GM19035 (cell line): ENCODE measurements around the gene ZBTB20.

ENCODE experiments used
- ATAC-seq: cut with Tn5 transposase; IDR thresholded peaks from one replicate; pipeline ENCODE4 v1.9.1; 2021; ENCODE audit not compliant: unreplicated experiment

ZBTB20 gene

DNA sequence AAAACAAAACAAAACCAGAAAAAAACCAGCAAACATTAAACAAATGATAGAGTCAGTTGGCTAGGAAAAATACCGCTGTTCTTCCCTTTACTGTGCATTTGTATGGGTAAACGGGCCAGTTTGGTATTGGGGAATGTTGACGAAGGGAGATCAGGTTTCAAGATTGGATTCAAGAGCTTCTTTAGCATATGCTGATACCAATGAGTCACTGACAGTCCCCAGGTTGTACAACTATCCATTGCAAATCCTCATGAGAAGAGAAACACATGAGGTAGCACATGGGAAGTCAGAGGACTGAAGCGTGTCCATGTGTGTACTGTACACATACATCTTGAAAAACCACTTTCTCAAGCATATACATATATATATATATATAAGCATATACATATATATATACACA, 827.6 kb downstream of the ZBTB20 start:
- ATAC-seq, result no peak

DNA sequence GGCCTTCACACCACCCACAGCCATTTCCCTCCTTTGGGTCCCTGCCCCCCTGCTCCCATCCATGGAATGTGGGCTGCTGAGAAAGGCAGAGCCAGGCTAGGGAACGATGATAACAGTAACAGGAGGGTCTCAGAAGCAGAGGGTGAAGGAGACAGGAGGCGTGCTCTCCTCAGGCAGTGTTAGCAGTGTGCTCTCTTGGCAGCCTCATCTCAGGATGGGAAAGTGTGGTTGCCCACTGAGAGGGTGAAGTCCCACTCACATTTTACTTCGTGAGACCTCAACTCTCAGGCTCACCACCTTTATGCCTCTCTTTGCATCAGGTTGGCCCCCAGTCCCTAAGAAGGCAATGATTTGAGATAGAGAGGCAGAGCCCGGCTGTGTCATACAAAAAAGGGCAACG, 828.8 kb downstream of the ZBTB20 start:
- no peak for ATAC-seq

DNA sequence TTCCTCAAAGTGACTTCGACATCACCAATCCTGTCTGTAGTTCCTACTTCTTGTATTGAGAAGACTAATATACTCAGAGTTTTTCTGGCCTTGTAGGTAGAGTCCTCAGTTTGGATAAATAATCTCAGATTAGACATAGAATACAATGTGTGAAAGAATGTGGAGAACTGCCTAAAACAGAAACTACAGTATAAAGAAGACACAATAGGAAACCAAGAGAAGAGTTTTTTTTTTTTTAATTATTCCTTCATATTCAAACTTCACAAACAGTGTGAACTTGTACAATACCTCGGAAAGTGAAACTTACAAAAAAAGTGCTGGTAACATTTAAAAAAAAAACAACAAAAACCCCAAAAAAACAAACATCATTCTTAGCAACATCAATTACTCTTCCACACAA, 832.8 kb downstream of the ZBTB20 start:
- no peak for ATAC-seq

DNA sequence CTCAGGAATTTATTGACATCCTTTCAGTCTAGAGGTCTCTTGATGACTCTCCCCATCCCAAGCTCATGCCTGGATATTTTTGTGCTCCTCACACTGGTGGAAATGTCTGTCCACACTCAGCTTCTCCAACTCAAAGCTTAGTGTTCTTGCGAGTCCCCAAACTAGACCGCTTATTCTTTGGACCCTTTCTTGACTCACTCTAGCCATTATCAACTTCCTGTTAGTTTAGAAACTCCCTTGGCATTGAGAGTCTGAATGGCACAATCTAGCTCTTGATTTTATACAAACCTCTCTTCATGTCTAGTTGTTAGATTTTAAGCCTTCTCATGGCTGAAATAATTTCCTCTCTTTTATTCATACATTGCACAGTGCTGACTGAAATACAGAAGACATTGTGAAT, 833.7 kb downstream of the ZBTB20 start:
- ATAC-seq, result no peak

DNA sequence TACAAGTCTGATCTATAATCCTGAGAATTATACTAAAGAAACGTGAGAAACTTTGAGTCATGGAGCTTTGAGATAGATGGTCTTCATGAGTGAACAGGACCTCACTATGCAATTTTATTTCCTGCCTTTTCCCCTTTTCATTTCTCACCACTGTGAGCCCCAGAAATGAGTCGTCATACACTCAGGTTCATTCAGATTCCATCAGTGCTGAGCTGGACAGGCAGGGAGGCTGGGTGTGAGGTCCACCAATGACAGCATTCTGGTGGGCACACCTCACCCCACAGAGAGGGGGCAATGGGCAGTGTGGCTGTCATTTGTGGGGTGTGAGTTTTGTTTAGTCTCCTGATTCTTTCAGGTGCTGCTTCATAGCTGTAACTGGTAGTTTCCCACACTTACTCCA, 836.4 kb downstream of the ZBTB20 start:
- ATAC-seq, result no peak

DNA sequence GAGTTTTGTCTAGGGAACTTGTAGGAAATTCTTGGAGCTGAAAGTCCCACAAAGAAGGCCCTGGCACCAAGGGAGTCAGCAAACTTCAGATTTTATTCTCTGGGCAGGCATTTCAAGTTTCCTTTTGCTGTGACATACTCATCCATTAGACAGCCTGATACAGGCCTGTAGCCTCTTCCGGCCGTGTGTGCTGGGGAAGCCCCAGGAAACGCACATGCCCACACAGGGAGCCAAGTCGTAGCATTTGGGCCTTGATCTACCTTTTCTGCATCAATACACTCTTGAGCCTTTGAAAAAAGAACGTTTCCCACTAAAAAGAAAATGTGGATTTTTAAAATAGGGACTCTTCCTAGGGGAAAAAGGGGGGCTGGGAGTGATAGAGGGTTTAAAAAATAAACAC, 838.3 kb downstream of the ZBTB20 start:
- ATAC-seq, result peak; percentile 87

DNA sequence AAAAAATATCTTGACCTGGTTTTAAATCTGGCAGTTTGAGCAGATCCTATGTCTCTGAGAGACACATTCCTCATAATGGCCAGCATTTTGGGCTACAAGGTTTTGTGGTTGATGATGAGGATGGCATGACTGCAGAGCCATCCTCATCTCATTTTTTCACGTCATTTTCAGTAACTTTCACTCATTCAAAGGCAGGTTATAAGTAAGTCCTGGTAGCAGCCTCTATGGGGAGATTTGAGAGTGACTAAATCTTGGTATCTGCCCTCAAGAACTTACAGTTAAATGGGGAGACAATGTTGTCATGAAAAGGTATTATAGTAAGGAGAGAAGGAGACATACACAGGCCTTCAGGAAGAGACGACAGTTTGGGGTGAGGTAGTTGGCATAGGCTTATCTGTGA, 838.7 kb downstream of the ZBTB20 start:
- ATAC-seq, result peak; percentile 16

DNA sequence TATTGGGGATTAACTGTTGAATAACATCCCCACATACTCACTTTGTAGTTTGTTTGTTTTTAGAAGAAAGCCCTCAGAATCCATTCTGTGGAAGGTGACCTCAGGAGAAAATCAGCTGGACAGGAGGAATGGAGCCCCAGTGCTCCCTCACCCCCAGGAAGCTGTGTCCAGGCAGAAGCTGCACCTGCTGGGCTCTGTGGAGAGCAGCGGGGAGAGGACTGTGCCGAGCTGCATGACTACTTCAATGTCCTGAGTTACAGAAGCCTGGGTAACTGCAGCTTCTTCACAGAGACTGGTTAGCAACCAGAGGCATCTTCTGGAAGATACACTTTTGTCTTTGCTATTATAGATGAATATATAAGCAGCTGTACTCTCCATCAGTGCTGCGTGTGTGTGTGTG, 839.3 kb downstream of the ZBTB20 start:
- no peak for ATAC-seq

DNA sequence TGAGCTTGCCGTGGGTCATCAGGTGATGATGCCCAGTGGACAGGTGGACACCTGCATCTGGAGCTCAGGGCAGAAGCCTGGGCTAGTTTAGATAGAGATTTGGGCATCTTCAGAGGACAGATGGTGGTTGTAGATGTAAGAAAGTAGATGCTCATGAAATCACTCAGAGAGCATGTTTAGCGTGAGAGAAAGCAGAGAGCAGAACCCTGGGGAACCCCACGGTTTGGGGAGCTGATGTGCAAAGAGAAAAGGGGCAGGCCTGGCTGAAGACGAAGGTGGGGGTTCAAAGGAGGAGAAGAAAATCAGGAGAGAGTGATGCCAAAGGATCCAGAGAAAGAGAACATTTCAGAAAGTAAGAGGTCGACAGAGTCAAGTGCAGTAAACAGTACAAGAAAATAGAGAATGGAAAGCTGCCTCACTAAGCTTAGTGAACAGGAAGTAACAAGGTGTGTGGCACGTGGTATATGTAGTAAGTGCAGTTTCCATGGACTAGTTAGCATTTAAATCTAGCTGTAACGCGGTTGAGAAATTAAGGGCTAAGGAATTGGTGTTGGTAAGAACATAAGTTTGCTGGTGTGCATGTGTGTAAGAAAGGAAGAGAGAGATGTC, 839.8 kb downstream of the ZBTB20 start:
- peak; percentile 45 for ATAC-seq

DNA sequence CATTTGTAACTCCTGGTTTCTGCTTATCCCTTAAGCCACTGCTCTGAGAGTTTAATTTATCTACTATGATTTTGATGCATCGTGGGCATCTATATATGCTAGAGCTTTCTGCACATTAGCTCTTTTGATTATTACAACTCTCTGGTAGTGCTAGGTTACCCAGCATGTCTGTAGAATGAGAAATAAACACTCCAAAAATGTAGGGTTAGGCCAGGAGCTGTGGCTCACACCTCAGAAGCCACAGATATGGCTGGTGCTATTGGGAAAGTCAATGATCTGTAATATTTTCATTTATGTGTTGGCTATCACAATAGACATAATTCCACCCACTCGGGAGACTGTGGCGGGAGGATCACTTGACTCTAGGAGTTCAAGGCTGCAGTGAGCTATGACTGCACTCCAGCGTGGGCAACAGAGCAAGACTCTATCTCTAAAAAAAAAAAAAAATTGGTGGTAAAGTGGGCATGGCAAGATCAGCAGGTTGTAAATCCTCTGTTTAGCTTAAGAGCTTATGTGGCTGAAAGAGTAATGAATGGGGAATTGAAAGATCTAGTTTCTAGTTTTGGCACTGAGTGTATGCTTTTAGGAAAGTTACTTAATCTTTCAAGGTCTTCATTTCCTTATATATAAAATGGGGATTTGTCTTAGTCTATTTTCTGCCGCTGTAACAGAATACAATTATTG, 847.0 kb downstream of the ZBTB20 start:
- no peak for ATAC-seq

DNA sequence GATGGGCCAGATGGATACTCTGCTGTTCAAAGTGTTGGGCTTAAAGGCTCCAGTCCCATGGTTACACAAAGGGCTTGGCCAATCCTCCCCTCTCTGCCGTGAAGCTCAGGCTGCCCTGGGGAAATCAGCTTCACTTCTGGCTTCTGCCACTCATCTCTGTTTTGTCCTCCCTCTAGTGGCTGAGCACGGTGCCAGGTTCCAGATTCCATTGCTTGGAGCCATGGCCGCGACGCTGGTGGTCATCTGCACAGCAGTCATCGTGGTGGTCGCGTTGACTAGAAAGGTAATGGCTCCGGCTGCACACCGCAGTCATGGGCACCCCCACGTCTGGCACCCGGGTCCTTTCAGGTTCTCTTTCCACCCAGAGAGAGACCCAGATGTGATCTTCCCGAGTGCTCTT, 847.7 kb downstream of the ZBTB20 start:
- peak; percentile 48 for ATAC-seq

DNA sequence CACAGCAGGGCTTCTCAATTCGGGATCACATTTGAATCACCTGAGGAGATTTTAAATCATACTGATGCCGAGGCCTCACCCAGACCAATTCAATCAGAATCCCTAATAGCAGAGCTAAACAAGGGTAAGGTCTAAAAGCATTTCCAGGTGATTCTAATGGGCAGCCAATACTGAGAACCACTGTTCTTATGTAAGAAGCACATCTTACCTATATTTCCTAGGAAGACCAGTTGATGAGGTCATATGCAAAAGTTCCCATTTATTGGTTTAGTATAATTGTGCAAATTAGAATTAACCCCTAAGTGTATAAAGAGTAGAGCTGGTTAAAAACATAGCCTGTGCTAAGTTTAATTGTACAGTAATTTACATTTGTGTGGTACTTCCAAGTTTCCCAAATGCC, 851.1 kb downstream of the ZBTB20 start:
- ATAC-seq, result no peak

DNA sequence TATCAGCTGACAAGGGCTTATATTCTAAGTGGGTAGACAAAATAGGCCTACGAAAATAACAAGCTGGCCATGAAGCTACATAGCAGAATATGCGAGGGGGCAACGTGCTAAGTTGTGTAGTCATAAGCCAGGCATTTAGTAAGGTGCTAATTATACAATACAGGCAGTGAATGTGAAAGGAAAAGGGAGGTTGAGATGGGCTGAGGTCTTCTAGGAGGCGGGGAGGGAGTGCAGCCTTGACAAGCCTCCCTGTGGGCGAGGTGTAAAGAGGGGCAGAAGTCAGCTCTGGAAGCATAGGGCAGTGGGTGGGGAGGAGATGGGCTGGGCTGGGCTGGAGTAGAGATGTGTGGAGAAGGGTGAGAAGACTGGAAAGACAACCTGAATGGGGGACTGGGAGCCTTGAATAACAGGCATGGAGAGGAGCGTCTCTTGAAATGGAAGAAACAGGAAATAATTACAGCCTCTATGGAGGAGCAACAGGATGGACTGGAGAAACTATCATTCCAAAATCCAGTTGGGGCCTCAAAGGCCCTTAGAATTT, 852.1 kb downstream of the ZBTB20 start:
- ATAC-seq, result no peak

DNA sequence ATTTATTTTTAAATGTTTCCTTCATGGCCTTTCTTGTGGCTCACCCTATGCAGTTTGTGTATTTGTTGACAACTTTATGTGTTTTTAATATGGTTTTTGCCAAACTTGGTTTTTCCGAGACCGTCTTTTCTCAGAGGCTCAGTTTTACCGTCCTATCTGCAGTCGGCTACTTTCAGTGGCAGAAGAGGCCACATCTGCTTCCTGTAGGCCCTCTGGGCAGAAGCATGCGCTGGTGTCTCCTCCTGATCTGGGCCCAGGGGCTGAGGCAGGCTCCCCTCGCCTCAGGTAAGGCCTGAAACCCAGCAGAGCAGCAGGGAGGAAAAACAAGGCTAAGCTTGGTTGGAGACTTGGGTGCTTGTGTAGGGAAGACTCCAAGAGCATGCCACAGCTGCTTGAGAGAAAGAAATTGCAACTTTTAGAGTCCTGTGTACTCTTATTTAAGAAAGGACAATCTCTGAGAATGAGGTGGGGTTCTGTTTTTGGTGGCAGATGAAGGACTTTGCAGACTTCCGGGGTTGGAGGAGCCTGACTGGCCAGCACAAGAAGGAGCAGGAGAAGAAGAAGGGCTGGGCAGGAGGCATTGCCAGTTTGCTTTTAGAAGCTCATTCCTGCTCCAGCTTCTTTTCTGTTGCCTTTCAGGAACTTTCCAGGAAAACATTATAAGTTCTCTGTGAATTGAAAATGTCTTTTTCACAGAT, 853.1 kb downstream of the ZBTB20 start, which contains the start of gene TIGIT:
Gene TIGIT, plus strand, starts transcription at position 191 of the 698 bp plus-strand sequence. Its CDS starts 34 bp downstream, at position 225.
- ATAC-seq, result no peak

DNA sequence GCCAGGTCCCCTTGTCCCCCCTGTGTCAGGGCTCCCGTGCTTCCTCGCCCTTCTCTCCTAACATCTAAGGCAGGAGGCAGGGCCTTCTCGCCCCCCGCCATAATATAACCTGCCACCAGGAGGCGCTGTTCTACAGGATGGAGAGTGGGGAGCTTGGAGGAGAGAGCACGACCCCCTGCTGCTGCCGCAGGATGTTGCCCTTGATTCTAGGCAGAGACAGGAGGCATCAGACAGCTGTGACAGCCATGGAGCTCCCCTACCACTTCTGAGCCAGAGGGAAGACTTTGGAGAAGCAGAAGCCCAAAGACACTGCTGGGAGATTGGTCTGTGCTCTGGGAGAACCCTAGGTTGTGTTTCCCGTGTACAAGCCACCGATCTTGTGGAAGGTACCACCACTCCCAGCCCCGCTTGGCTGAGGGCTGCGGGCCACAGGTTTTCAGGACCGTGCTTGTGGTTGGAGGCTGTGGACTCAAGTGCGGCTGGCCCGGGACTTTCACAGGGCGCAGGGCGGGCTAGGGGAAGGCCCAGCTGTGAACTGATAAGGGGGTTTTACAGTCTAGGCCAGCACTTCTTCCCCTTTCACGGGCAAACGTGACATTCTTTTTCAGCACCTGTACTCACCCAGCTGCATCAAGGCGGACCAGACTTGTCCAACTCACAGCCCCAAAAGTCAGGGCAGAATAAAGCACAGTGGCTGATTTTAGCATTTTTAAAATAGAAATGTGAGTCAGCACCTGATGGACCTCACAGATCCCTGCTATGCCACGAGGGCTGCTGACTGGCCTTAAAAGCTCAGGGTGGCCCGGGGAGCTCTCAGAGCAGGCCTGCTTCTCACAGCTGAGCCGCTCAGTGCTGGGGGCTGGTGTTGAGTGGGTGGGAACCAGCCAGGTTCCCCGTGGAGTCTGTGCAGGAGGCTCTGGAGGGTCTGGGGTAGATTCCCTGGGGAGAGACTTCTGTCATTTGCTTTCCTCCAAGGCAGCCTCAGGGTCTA, 855.9 kb downstream of the ZBTB20 start:
- peak; percentile 89 for ATAC-seq

DNA sequence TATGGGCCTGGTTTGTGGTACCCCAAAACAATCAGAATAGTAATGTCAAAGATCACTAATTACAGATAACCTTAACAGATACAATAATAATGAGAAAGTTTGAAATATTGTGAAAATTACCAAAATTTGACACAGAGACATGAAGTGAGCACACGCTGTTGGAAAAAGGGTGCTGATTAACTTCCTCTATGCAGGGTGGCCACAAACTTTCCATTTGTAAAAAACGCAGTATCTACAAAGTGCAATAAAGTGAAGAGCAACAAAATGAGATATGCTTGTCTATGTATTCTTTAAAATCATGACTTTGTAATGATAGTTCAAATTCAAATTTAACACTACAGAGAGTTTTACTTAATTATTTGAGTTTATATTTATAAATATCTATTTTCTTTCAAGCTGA, 860.8 kb downstream of the ZBTB20 start:
- no peak for ATAC-seq

DNA sequence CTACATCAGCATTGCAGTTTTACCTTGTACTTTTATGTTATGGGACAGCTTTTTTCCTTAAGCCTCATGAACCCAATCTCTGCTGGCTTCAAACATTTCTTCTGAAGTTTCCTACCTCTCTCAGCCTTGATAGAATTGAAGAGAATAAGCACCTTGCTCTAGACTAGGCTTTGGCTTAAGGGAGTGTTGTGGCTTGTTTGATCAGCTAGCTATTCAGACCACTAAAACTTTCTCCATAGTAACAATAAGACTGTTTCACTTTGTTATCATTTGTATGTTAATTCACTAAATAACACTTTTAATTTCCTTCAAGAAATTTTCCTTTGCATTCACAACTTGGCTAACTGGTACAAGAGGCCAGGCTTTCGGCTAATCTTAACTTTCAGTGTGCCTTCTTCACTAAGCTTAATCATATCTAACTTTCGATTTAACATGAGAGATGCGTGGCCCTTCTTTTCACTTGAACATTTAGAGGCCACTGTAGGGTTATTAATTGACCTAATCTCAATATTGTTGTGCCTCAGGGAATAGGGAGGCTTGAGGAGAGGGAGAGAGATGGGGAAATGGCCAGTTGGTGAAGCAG, 861.3 kb downstream of the ZBTB20 start:
- no peak for ATAC-seq

DNA sequence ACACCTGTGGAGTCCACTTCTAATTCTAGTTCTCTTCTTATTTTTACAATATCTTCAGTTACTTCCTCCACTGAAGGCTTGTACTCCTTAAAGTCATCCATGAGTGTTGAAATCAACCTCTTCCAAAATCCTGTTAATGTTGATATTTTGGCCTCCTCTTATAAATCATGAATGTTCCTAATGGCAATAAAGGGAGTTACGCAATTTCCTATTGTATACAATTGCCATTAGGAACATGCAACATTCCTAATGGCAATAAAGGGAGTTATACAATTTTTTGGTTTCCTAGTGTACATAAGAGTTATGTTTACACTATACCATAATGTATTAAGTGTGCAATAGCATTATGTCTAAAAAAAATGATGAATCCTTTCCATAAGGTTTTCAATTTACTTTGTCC, 862.4 kb downstream of the ZBTB20 start:
- no peak for ATAC-seq
